NCI-H69 (cell line): ENCODE measurements around the gene FAM210A.
"Not testable (repeated sequence)": the region's sequence is repeated elsewhere in the genome, so short reads cannot be mapped to it uniquely, and the experiment has no call there.

ENCODE experiments used
- DNase-seq: peaks from one replicate; lab custom pipeline; 2025; lab: John Stamatoyannopoulos, UW

FAM210A gene

GRCh38 chr18:13703899-13704298 is 22.5 kb downstream of the FAM210A start:
- peak; percentile 33 for DNase-seq

- no peak for DNase-seq
Observed at GRCh38 chr18:13700153-13700552, 26.2 kb downstream of the FAM210A start.

GRCh38 chr18:13696961-13697360 is 29.4 kb downstream of the FAM210A start:
- DNase-seq = no peak

DNA sequence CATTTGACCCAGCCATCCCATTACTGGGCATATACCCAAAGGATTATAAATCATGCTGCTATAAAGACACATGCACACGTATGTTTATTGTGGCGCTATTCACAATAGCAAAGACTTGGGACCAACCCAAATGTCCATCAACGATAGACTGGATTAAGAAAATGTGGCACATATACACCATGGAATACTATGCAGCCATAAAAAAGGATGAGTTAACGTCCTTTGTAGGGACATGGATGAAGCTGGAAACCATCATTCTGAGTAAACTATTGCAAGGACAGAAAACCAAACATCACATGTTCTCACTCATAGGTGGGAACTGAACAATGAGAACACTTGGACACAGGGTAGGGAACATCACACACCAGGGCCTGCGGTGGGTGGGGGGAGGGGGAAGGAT is 31.0 kb downstream of the FAM210A start:
- DNase-seq = not testable (repeated sequence)

DNA sequence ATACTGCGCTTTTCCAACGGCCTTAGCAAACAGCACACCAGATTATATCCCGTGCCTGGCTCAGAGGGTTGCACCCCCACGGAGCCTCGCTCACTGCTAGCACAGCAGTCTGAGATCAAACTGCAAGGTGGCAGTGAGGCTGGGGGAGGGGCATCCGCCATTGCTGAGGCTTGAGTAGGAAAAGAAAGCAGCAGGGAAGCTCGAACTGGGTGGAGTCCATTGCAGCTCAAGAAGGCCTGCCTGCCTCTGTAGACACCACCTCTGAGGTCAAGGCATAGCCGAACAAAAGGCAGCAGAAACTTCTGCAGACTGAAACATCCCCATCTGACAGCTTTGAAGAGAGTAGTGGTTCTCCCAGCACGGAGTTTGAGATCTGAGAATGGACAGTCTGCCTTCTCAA is 36.3 kb downstream of the FAM210A start:
- not testable (repeated sequence) for DNase-seq

DNA sequence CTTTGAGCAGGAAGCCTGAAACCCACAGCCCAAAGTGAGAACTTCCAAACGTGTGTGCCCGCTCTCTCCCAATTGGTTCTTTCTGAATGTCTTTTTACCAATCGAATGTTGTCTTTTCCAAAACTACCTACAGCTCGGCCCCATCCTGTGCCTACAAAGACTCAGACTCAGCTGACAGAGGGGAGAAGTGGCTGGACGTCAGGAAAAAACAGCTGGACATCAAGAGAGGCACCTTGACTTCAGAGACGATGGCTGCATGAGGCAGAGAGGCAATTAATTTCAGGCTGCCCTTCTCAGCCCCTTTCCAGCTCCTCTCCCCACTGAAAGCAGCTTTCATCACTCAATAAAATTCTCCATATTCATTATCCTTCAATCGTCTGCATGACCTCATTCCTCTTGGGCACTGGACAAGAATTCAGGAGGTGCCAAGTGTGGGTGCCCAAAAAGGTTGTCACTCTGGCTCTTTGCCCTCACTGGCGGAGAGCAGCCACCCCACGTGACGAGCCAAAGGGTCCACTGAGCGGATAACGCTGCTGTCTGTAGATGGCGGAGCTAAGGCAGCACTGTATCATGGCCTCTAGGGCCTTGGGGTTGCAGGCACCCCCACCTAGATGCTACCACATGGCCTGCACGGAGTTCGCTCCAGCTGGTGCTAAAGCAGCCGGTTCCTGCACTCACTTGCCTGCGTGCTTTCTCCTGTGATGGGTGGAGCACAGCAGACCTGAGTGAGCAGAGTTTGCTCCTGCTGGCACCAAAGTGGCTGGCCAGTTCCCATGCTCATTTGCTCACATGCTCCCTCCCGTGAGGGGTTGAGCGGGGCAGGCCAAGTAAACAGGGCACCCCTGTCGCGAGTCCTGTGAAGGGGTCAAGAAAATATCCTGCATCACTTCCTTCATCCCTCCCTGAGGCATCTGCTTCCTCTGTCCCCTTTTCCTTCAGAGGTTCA is 37.9 kb downstream of the FAM210A start:
- DNase-seq = no peak

DNA sequence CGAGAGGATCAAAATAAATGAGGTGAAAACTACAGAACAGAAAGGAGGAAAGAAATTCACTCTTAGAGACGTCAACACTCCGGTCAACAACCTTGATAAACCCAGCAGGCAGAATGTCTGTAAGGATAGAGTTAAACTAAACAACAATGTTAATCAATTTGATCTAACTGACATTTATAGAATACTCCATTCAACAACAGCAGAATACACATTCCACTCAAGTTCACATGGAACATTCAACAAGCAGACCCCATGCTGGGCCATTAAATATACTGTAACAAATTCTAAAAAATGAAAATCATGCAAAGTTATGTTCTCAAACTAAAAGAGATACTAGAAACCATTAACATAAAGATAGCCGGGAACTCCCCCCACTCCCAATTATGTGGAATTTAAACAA is 41.8 kb downstream of the FAM210A start:
- DNase-seq = no peak

DNA sequence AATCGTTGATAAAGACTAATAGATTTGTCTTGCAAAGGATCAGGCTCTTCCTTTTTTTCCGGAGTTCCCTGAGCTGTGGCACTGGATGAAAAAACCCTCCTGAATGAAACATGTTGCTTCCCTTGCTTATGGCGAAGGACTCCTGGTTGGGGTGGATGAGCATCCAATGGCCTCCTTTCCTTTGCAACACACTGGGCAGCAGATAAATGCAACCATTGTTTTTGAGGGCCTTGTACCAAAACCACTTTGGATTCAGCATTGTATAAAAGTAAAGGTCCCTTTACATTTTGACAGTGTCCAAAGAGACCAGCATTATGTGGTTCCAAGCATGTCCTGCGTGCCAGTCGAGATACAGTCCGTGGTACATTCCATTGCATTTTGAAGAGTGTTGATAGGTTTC is 44.7 kb downstream of the FAM210A start:
- no peak for DNase-seq

DNA sequence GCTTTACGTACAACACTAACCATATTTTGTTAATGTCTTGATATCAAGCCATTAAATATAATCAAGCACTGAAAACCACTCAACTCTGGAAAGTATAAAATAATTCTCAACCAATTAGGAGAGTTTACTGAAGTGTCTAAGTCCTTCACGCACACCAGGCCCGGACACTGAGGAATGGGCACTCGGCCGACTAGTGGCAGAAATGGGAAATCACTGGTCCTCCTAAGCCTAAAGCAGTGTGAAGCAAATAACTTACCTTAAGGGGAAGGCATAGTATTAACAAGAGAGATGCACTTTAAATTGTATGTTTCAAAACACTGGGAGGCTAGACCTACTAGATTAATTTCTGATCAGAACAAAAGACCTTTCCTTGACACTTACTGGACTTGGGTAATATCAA is 45.7 kb downstream of the FAM210A start:
- no peak for DNase-seq

DNA sequence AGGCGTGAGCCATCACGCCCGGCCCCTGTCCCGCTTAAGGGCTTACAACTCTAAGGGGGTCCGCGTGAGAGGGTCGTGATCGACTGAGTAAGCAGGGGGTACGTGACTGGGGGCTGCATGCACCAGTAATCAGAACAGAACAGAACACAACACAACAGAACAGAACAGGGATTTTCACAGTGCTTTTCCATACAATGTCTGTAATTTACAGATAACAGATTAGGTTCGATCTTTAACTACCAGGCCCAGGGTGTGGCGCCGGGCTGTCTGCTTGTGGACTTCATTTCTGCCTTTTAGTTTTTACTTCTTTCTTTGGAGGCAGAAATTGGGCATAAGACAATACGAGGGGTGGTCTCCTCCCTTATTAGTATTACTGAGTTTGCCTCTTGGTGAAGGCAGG is 49.0 kb downstream of the FAM210A start:
- DNase-seq = not testable (repeated sequence)

DNA sequence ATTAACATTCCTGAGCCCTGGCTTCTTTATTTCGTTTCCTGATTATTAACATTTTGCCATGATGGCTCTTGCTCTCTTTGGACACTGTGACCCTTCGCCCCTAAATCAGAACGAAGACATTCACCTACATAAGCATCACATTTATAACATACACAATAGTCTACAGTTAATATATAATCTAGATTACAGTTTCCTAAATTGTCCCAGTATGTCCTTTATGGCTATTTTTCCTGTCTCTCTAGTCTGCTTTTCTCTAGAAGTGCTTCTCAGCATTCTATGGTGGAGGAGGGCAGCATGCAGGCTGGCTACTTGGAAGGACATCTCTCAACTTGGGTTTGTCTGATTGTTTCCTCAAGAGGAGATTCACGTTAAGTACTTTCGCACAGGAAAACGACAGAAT is 49.9 kb downstream of the FAM210A start:
- DNase-seq = no peak

- no peak for DNase-seq
Observed at GRCh38 chr18:13672657-13673056, 53.7 kb downstream of the FAM210A start.

DNA sequence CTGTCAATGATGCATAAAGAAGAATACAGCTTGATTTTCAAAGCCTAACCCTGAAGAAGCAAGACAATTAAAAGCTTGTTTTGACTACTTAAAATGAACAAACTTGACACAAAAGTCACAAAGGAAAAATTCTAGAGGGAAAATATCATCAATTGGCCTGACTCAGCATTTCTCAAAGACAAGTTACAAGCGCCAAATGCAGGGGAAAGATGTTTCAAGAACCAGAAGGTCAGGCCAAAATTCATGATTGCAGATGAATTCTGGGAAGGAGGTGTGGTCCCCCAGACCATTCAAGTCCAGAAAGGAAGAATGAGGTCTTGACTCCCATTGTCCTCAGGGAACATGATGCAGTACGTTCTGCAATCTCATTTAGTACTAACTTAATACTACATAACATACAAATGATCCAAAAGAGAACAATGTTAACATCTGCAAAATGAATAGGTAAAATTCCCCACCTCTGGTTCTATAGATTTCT is 64.5 kb downstream of the FAM210A start:
- no peak for DNase-seq

- no peak for DNase-seq
Observed at GRCh38 chr18:13661051-13661778, 65.1 kb downstream of the FAM210A start.

GRCh38 chr18:13660510-13660909 is 65.8 kb downstream of the FAM210A start:
- no peak for DNase-seq

DNA sequence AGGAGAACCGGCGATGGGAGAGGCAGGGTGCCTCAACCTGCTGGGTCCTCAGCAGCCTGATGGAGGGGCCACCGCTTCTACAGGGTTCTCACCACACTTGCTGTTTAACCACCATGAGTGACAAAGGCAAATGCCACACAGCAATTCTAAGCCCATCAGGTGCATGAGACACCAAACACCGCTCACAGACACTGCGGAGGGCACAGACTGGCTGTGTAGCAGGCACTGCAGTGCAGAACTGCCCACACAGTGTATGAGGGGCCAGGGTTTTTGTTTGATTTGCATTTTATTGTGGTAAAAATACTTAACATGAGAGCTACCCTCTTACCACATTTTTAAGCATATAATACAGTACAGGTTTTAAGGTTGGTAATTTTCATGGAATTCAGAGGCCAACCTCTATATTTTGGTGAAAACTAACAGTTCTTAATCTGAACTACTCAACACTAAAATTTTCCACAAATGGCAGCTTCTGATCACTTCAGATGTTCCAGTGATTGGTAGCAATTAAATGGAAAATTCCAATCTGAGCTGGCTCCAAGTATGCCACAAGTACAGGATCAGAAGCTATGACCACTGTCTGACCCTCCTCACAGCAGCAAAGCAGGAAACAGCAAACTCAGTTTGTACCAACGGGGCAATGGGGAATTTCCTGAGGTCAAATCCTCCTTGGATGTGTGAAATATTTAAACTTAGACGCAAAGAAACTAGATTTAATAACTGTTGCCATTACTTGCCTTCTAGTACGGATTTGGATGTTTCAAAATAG is 67.7 kb downstream of the FAM210A start:
- no peak for DNase-seq

GRCh38 chr18:13657974-13658373 is 68.4 kb downstream of the FAM210A start:
- no peak for DNase-seq

DNA sequence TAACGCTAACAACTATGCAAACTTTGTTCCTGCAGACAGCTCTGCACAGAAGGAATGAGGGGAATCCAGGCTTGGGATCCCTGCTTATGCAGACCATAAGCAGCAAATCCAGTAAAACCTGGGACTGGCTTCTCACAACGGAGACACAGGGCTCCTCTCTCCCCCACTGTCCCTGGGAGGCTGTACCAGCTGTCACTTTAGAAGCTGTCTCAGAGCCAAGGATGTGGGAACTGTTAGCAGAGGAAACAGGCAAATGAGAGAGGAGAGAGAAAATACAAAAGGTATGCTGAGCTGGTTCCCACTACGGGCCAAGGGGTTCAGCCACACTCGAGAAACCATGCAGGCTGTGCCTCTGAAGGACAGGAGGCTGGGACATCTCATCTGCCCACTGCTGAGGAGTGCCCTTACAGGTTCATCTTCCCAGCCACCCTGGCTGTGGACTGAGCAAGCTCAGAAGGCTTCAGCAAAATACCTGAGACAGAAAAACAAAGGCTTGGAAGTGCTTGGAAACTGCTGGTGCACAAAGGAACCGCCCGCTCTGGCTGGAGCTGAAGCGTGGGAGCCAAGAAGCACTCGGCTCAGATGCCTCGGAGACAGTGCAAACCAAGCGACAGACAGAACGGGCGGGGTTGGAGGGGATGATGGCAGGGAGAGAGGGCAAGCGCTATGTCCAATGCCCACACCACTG is 72.5 kb downstream of the FAM210A start:
- peak; percentile 59 for DNase-seq

GRCh38 chr18:13649397-13650390 is 76.7 kb downstream of the FAM210A start:
- no peak for DNase-seq

- no peak for DNase-seq
Observed at GRCh38 chr18:13647761-13648160, 78.6 kb downstream of the FAM210A start.
